LNCaP clone FGC (cell line): ENCODE measurements around the gene SFXN5.

Experiments
- DNase-seq: peaks from one replicate; pipeline ENCODE4 v3.0.0-alpha.2; 2011; ENCODE audit warnings: low read depth
- H3K4me3 ChIP-seq: 2 replicates; pipeline ENCODE4 v1.5.1; 2011; ENCODE audit warnings: mild to moderate bottlenecking, low read depth, low read length, control low read depth
- CTCF ChIP-seq: IDR thresholded peaks from 2 replicates; pipeline ENCODE4 v1.5.1; 2012; ENCODE audit warnings: mild to moderate bottlenecking; ENCODE audit not compliant: control insufficient read depth, insufficient read depth; ENCODE audit errors: extremely low read depth

SFXN5 gene

GRCh38 chr2:72972352-72973136 is 99.0 kb downstream of the SFXN5 start:
- no peak for TF ChIP-seq CTCF
- no peak for DNase-seq
- H3K4me3 ChIP-seq, result no peak overlapping the region

GRCh38 chr2:72971036-72971435 is 100.5 kb downstream of the SFXN5 start:
- H3K4me3 ChIP-seq, result no peak overlapping the region
- no peak for DNase-seq

GRCh38 chr2:72969706-72970105 is 101.8 kb downstream of the SFXN5 start:
- no peak overlapping the region for H3K4me3 ChIP-seq
- no peak for TF ChIP-seq CTCF
- DNase-seq, result no peak

More at GRCh38 chr2:72971036-72971435, 100.5 kb downstream of the SFXN5 start:
- no peak for TF ChIP-seq CTCF

- no peak overlapping the region for H3K4me3 ChIP-seq
- TF ChIP-seq CTCF, result no peak
- DNase-seq, result no peak
Observed at GRCh38 chr2:72968286-72968685, 103.2 kb downstream of the SFXN5 start.

GRCh38 chr2:72965770-72966450 is 105.6 kb downstream of the SFXN5 start:
- TF ChIP-seq CTCF, result no peak
- no peak for DNase-seq
- H3K4me3 ChIP-seq, result no peak overlapping the region

- no peak for DNase-seq
- H3K4me3 ChIP-seq, result no peak overlapping the region
- no peak for TF ChIP-seq CTCF
Observed at GRCh38 chr2:72965016-72965415, 106.5 kb downstream of the SFXN5 start.

GRCh38 chr2:72964146-72964525 is 107.4 kb downstream of the SFXN5 start:
- no peak overlapping the region for H3K4me3 ChIP-seq
- TF ChIP-seq CTCF, result no peak
- DNase-seq, result no peak
